Ovary (tissue), 9 donors: ENCODE measurements around the gene P2RX6. TPM values are rescaled to one million over a fixed set of nuclear protein-coding genes. Genes with fewer than 3 reads are reported as not detected.
"Not testable (repeated sequence)": the region's sequence is repeated elsewhere in the genome, so short reads cannot be mapped to it uniquely, and the experiment has no call there.

Experiments
- DNase-seq, 5 donors: peaks; one replicate each; pipeline ENCODE4 v3.0.0-alpha.2; 2019 to 2020
- H3K27ac ChIP-seq, 2 donors: fragments of 200-600 bp; one replicate each; pipeline versions ENCODE4 v1.5.1 to v1.8.0; 2019 to 2022
- H3K27me3 ChIP-seq: fragments of 200-600 bp; one replicate; pipeline ENCODE4 v1.8.0; 2022
- H3K36me3 ChIP-seq: fragments of 200-600 bp; sonication (generic); one replicate; pipeline ENCODE4 v1.5.1; 2019
- H3K4me1 ChIP-seq: one replicate; pipeline ENCODE4 v1.8.1; 2013; ENCODE audit warnings: mild to moderate bottlenecking, moderate library complexity; ENCODE audit not compliant: insufficient read depth
- H3K4me3 ChIP-seq: fragments of 200-600 bp; sonication (generic); one replicate; pipeline ENCODE4 v1.5.1; 2017
- H3K9me3 ChIP-seq, 2 donors: fragments of 200-600 bp in 1 of 2; sonication (generic) in 1 of 2; one replicate each; pipeline versions ENCODE4 v1.5.1 to v1.8.1; 2013 to 2019; ENCODE audit warnings: mild to moderate bottlenecking in 1 of 2, moderate library complexity in 1 of 2
- CTCF ChIP-seq, 3 donors: fragments of 450-650 bp in 2 of 3; fragments of 200-600 bp in 1 of 3; IDR thresholded peaks; one replicate each; pipeline versions ENCODE4 v1.5.1 to v1.8.0; 2016 to 2022; ENCODE audit warnings: antibody characterized with exemption in 3 of 3, mild to moderate bottlenecking in 1 of 3
- EP300 ChIP-seq: sonication (generic); formaldehyde crosslinking; IDR thresholded peaks from one replicate; pipeline ENCODE4 v1.6.1; 2017; ENCODE audit warnings: antibody characterized with exemption
- POLR2A ChIP-seq: fragments of 450-650 bp; IDR thresholded peaks from one replicate; pipeline ENCODE4 v1.6.1; 2017; ENCODE audit warnings: antibody characterized with exemption, mild to moderate bottlenecking, moderate library complexity
- WGBS, 3 donors: extraction: QIAGEN DNeasy Blood & Tissue Kit in 1 of 3; methylation state at CpG; one replicate each; pipeline versions ENCODE4 v1.1.5 to v1.1.7; 2013 to 2017; 5-methylcytosine and 5-hydroxymethylcytosine counted together
- intact Hi-C, 4 donors: fragments of 100-400 bp; cut with DNase I; formaldehyde crosslinking; loops; one replicate each; pipeline versions ENCODE4 v1.11.0 to v1.15.1; 2022 to 2023
- polyA plus RNA-seq, 2 donors: library from polyadenylated mRNA; stranded (reverse); fragments of 200-250 nt in 1 of 2; fragments of 350-450 nt in 1 of 2; fragmentation: Illumina TruSeq in 1 of 2; extraction: RNeasy Lipid Tissue Mini Kit (QIAGEN cat#74804) in 1 of 2; gene quantifications; one replicate each; pipeline ENCODE4 v1.2.3, GENCODE V29; 2013 to 2014
- total RNA-seq, 7 donors: library from RNA; depleted of rRNA in 2 of 7; stranded (reverse); fragments of >200 nt in 2 of 7; fragmentation: NEBNext Ultra II Directional in 3 of 7; extraction: Animal tissue kit (Norgen Biotek cat#: 25700) in 3 of 7; gene quantifications; one replicate each; pipeline versions ENCODE4 v1.1.0 to v1.2.4, GENCODE V29; 2016 to 2023
- donor health status: DM: no; HTN: no; CAD: no; lungs with moderate emphysema.
- donor health status: DM: no; HTN: no; CAD: no.
- donor health status: Bipolar disorder and iron deficiency.
- donor health status: DM: yes; HTN: yes; CAD: no.
- donor health status: DM: no; HTN: no; CAD: no.
- donor health status: DM: yes; HTN: yes; CAD: no.

Gene P2RX6
- total and polyA plus RNA-seq, 9 donors: 0.47 to 1.6 (median 1.0) TPM

DNA sequence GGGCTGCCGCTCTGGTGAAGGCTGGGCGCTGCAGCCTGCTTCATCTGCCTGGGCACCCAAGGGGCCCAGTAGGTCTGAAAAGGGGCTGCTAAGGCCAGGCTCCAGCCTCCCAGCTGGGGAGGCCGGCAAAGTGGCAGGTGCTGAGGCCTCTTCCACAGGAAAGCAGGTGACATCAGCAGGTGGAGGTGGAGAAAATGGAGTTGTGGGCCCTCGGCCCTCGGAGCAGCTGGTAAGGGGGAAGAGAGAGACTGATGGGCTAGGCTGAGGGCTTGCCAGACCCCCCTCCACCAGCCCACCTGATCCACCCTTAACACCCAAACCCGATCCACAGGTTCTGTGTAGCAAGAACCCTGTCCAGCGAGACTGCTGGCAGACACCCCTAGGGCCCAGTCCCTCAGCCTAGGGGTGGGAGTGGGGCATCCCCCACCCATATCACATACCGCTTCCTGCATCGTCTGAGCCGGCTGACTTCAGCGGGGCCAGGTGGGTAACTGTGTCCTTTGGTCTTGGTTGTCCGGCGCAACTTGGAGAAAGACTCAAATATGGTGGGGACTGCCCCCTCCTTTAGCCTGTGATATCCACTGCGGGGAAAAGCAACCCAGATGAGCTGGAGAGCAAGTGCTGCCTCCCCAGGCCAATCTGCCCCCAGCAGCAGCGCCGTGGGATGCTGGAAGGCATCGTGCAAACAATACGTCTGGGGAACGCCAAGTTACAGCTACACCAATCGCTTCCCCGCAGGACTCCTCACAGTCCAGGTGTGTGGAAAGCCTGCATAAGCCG is 14.6 kb upstream of the P2RX6 start:
- Histone ChIP-seq H3K9me3 (no peaks in the 10 kb centered on the region), H3K27ac (peak overlapping the region; percentile 93 to 94), H3K27me3 (no peaks in the 10 kb centered on the region), H3K4me1 (peaks cover 10% of the 10 kb centered on the region), H3K4me3 (peak overlapping the region; percentile 82), H3K36me3 (no peaks in the 10 kb centered on the region)
- WGBS, 3 donors: 28 to 37% (median 34%) methylated on average over 21 to 22 of the region's 22 CpGs
- intact Hi-C loops: no loop called here
- DNase-seq: no peak
- TF ChIP-seq POLR2A: no peak
- TF ChIP-seq CTCF (IDR thresholded peaks at IDR 0.05): no peak
- TF ChIP-seq EP300: no peak

GRCh38 chr22:21000987-21001600 is 13.9 kb upstream of the P2RX6 start:
- H3K27me3 ChIP-seq: no peaks in the 10 kb centered on the region
- intact Hi-C loops: no loop called here
- 0 to 2% (median 1%) methylated on average over 23 to 26 of the region's 26 CpGs for WGBS, 3 donors
- H3K4me3 ChIP-seq: peak overlapping the region; percentile 82
- DNase-seq: no peak
- peak overlapping the region; percentile 93 to 94 for H3K27ac ChIP-seq
- no peaks in the 10 kb centered on the region for H3K36me3 ChIP-seq
- TF ChIP-seq EP300 (no peak), CTCF (IDR thresholded peaks at IDR 0.05) (peak in 1 of 3 donors; percentile 11), POLR2A (no peak)
- no peaks in the 10 kb centered on the region for H3K9me3 ChIP-seq
- H3K4me1 ChIP-seq: peaks cover 10% of the 10 kb centered on the region

GRCh38 chr22:21001601-21002325 is 13.2 kb upstream of the P2RX6 start, which contains the start of gene THAP7:
Gene THAP7 (minus strand): TSS chr22:21002118. CDS start chr22:21001911, 207 bp downstream.
- Histone ChIP-seq H3K27ac (peak within 1 kb of the TSS; percentile 93 to 94), H3K4me3 (peak within 1 kb of the TSS; percentile 82), H3K4me1 (peaks cover 10% of the 10 kb centered on the region), H3K9me3 (no peaks in the 10 kb centered on the region), H3K27me3 (no peaks in the 10 kb centered on the region), H3K36me3 (no peaks in the 10 kb centered on the region)
- peak; percentile 80 for TF ChIP-seq POLR2A
- peak in 1 of 3 donors; percentile 5 for TF ChIP-seq CTCF (IDR thresholded peaks at IDR 0.05)
- TF ChIP-seq EP300: no peak
- intact Hi-C loops: no loop called here
- DNase-seq: peak; percentile 96 to 98 (median 97)
- 0% methylated on average over 64 to 83 of the region's 83 CpGs for WGBS, 3 donors

GRCh38 chr22:21003782-21004181 is 11.2 kb upstream of the P2RX6 start:
- Histone ChIP-seq H3K36me3 (no peaks in the 10 kb centered on the region), H3K4me3 (no peak overlapping the region), H3K27me3 (no peaks in the 10 kb centered on the region), H3K9me3 (no peaks in the 10 kb centered on the region), H3K4me1 (peaks cover 10% of the 10 kb centered on the region), H3K27ac (no peak overlapping the region)
- no peak for DNase-seq
- intact Hi-C loops: no loop called here
- WGBS, 3 donors: 60 to 74% (median 61%) methylated on average over 4 of the region's 4 CpGs
- TF ChIP-seq POLR2A (no peak), EP300 (no peak), CTCF (IDR thresholded peaks at IDR 0.05) (no peak)

GRCh38 chr22:21009208-21009607 is 5.8 kb upstream of the P2RX6 start:
- H3K9me3 ChIP-seq, H3K27me3 ChIP-seq, H3K4me3 ChIP-seq, H3K36me3 ChIP-seq, DNase-seq, H3K27ac ChIP-seq, H3K4me1 ChIP-seq, intact Hi-C loops: not testable (repeated sequence)
- WGBS, 3 donors: 87 to 91% (median 89%) methylated on average over 13 of the region's 13 CpGs
